ENCODE results near the gene SF3A2.

SF3A2 gene

DNA sequence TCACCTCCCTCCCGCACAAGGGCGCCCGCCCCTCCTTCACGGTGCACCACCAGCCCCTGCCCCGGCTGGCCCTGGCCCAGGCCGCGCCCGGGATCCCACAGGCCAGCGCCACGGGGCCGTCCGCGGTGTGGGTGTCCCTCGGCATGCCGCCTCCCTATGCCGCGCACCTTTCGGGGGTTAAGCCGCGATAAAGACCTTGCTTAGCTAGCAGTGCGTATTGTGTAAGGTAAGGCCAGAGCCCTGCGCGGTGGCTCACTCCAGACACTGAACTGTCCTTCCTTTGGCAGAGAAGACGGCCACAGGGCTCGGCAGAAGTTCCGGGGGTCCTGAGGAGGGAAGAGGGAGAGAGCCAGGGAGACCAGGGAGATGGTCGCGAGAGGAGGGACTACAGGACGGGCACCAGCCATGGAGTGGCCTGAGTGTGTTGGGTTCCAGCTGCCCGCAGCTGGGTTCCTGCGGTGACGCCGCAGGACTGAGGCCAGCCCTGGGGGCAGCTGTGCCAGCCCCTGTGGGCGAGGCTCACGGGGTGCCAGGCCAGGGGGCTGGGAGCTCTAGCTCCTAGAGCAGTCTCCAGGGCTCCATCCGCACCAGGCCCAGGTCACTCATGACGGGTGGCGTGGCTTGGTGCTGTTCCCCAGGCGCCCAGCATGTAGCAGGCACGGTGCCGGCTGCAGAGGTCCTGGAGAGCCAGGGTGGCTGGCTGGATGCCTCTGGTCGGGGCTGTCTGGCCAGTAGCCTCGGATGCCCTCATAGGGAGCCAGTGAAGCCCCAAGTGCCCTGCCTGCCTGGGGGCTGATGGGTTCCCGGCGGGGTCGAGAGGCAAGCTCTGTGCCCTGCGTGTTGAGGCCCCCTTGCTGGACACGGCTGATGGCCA lies 8.2 kb upstream of the SF3A2 start:
- H4K20me1 ChIP-seq (ENCODE audit: insufficient read depth, low read length, poor library complexity, severe bottlenecking), result peaks cover 3% of the 10 kb centered on the region
- no peak overlapping the region for H3K4me3 ChIP-seq (ENCODE audit: low read length, poor library complexity, severe bottlenecking)
- no peak overlapping the region for H2AFZ ChIP-seq (ENCODE audit: low read length)
- H3K36me3 ChIP-seq (ENCODE audit: insufficient read depth, low read length), result peaks cover 65% of the 10 kb centered on the region; the same call in 1 of the 2 replicates
- H3K79me2 ChIP-seq (ENCODE audit: insufficient read depth, low read length), result peaks cover 6% of the 10 kb centered on the region; the same call in 1 of the 2 replicates
- no peak overlapping the region for H3K4me2 ChIP-seq (ENCODE audit: low read depth, low read length, poor library complexity, severe bottlenecking)
- TF ChIP-seq, protein P1, sequence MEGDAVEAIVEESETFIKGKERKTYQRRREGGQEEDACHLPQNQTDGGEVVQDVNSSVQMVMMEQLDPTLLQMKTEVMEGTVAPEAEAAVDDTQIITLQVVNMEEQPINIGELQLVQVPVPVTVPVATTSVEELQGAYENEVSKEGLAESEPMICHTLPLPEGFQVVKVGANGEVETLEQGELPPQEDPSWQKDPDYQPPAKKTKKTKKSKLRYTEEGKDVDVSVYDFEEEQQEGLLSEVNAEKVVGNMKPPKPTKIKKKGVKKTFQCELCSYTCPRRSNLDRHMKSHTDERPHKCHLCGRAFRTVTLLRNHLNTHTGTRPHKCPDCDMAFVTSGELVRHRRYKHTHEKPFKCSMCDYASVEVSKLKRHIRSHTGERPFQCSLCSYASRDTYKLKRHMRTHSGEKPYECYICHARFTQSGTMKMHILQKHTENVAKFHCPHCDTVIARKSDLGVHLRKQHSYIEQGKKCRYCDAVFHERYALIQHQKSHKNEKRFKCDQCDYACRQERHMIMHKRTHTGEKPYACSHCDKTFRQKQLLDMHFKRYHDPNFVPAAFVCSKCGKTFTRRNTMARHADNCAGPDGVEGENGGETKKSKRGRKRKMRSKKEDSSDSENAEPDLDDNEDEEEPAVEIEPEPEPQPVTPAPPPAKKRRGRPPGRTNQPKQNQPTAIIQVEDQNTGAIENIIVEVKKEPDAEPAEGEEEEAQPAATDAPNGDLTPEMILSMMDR (conservative IDR thresholded peaks at IDR 0.05; ENCODE audit: low read length), result no peak
- TF ChIP-seq EZH2phosphoT487 (IDR thresholded peaks at IDR 0.05; ENCODE audit: borderline replicate concordance), result no peak
- no peak overlapping the region for H3K9ac ChIP-seq (ENCODE audit: low read depth, low read length, poor library complexity, severe bottlenecking)
- no peaks in the 10 kb centered on the region for H3K9me3 ChIP-seq (ENCODE audit: insufficient read depth, low read depth, low read length)
- no peaks in the 10 kb centered on the region for H3K9me2 ChIP-seq (replicated peaks; ENCODE audit: low read depth, low read length)
- no peaks in the 10 kb centered on the region for H3K4me1 ChIP-seq (ENCODE audit: insufficient read depth, low read length, poor library complexity, severe bottlenecking)
- no peaks in the 10 kb centered on the region for H3K27me3 ChIP-seq (ENCODE audit: insufficient read depth, low read length, poor library complexity, severe bottlenecking)
- no peaks in the 10 kb centered on the region for H3F3A ChIP-seq (ENCODE audit: low read depth)

DNA sequence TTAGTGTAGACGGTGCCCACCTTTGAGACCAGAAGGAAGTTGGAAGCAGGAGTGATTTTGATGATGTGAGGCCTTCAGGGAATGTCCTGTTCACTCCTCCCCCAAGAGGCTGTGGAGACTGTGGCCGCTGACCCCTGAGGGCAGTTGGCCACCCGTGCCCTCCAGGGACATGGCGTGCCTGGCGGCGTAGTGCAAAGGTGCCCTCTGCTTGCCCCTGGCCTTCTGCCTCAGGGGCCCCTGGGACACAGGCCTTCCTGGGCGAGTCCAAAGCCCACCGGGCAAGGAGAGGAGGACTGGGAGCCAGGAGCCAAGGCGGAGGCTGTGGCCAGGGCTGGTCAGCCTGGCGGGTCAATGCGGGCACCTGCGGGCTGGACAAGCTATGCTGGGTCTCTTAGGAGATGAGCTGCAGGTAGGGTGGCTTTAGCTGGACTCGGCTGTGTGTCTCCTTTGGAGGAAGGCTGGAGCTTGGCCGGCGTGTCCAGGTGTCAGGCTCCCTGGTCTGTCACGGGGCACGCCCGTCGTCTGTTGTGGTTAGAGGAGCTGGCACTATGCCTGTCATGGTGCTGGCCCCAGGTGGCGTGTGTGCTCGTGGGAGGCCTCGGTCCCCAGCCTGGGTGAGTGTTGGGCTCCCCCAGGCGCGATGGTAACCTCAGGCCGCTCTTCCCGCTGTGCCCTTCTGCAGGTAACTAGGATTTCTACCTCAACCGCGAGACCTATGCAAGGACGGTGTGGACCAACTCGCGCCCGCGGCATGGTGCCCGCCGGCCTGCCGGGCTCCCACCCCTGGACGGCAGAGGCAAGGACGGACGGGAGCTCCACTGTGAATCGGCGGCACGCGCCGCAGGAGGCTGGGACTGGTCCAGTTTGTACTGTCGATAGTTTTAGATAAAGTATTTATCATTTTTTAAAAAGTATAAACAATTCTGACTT lies 7.3 kb upstream of the SF3A2 start:
- H3K9me3 ChIP-seq (ENCODE audit: insufficient read depth, low read depth, low read length), result no peaks in the 10 kb centered on the region
- H2AFZ ChIP-seq (ENCODE audit: low read length), result no peak overlapping the region
- peaks cover 10% of the 10 kb centered on the region for H3K4me1 ChIP-seq (ENCODE audit: insufficient read depth, low read length, poor library complexity, severe bottlenecking)
- no peaks in the 10 kb centered on the region for H3K27me3 ChIP-seq (ENCODE audit: insufficient read depth, low read length, poor library complexity, severe bottlenecking)
- H3K4me2 ChIP-seq (ENCODE audit: low read depth, low read length, poor library complexity, severe bottlenecking), result no peak overlapping the region
- no peak overlapping the region for H3K9ac ChIP-seq (ENCODE audit: low read depth, low read length, poor library complexity, severe bottlenecking)
- no peaks in the 10 kb centered on the region for H3K9me2 ChIP-seq (replicated peaks; ENCODE audit: low read depth, low read length)
- H3K36me3 ChIP-seq (ENCODE audit: insufficient read depth, low read length), result peaks cover 57% of the 10 kb centered on the region; the same call in 1 of the 2 replicates
- no peaks in the 10 kb centered on the region for H3F3A ChIP-seq (ENCODE audit: low read depth)
- peaks cover 16% of the 10 kb centered on the region for H3K79me2 ChIP-seq (ENCODE audit: insufficient read depth, low read length)
- peaks cover 10% of the 10 kb centered on the region for H4K20me1 ChIP-seq (ENCODE audit: insufficient read depth, low read length, poor library complexity, severe bottlenecking)
- TF ChIP-seq EZH2phosphoT487 (IDR thresholded peaks at IDR 0.05; ENCODE audit: borderline replicate concordance), result no peak
- TF ChIP-seq, protein P1 (conservative IDR thresholded peaks at IDR 0.05; ENCODE audit: low read length), result no peak
- no peak overlapping the region for H3K4me3 ChIP-seq (ENCODE audit: low read length, poor library complexity, severe bottlenecking)

DNA sequence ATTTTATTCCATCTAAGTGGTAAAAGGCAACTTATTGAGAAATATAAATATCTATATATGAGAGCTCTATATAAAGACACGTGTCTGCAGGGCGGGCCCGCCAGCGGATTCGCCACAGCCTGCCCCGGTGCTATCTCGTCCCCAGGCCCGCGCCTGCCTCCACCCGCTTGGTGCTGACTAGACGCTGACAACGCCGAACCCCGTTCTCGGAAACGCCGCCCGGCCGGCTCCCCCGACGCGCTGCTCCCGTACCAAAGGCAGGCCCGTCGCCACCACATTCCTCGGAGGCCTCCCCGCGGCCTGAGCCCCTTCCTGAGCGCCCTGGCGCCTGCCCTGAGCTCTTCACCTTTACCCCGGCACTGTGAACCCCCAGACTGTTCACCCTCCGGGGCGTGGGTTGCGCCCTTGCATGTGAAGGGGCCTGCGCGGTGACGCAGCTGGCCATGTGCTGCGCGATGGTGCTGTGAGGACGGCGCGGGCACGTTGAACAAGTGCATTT lies 6.5 kb upstream of the SF3A2 start:
- Histone ChIP-seq H3K4me1 (ENCODE audit: insufficient read depth, low read length, poor library complexity, severe bottlenecking) (peaks cover 15% of the 10 kb centered on the region), H2AFZ (ENCODE audit: low read length) (no peak overlapping the region), H3K4me2 (ENCODE audit: low read depth, low read length, poor library complexity, severe bottlenecking) (no peak overlapping the region), H3K9me2 (replicated peaks; ENCODE audit: low read depth, low read length) (no peaks in the 10 kb centered on the region), H3K79me2 (ENCODE audit: insufficient read depth, low read length) (peaks cover 23% of the 10 kb centered on the region), H3K36me3 (ENCODE audit: insufficient read depth, low read length) (peaks cover 49% of the 10 kb centered on the region; the same call in 1 of the 2 replicates), H3K4me3 (ENCODE audit: low read length, poor library complexity, severe bottlenecking) (no peak overlapping the region), H3K9me3 (ENCODE audit: insufficient read depth, low read depth, low read length) (no peaks in the 10 kb centered on the region), H3K27me3 (ENCODE audit: insufficient read depth, low read length, poor library complexity, severe bottlenecking) (no peaks in the 10 kb centered on the region), H4K20me1 (ENCODE audit: insufficient read depth, low read length, poor library complexity, severe bottlenecking) (peaks cover 17% of the 10 kb centered on the region), H3F3A (ENCODE audit: low read depth) (no peaks in the 10 kb centered on the region), H3K9ac (ENCODE audit: low read depth, low read length, poor library complexity, severe bottlenecking) (no peak overlapping the region)
- no peak for TF ChIP-seq EZH2phosphoT487 (IDR thresholded peaks at IDR 0.05; ENCODE audit: borderline replicate concordance)
- TF ChIP-seq, protein P1 (conservative IDR thresholded peaks at IDR 0.05; ENCODE audit: low read length), result no peak
